K562 (cell line): ENCODE results near the gene PRSS12. TPM values are rescaled to one million over a fixed set of nuclear protein-coding genes. Genes with fewer than 3 reads are reported as not detected.

ENCODE experiments used
- ATAC-seq: fragments of 200-7000 bp; cut with Tn5 transposase; 3 replicates; pipeline ENCODE4 v1.9.1; 2020; ENCODE audit warnings: moderate library complexity
- BruUV-seq: library from RNA; stranded (reverse); fragments of 400-500 nt; replicated peaks from 2 replicates; lab custom pipeline; 2021; lab: Mats Ljungman, UMichigan
- CTCF ChIA-PET: fragments of 300-600 bp; formaldehyde crosslinking; extraction: SDS; loops from one replicate; lab custom pipeline; 2021; ENCODE audit warnings: low intra/inter-chr PET ratio; lab: Yijun Ruan, JAX
- POLR2A ChIA-PET: fragments of 300-600, 350-650 bp; sonication (Branson Sonifier 250); formaldehyde crosslinking; extraction: SDS; loops from one replicate; lab custom pipeline; 2021; ENCODE audit warnings: antibody characterized with exemption, inconsistent platforms; lab: Yijun Ruan, JAX
- DNase-seq, 4 experiments: peaks; one replicate each; pipeline versions ENCODE4 v3.0.0 to v3.0.0-alpha.2; 2011 to 2018; ENCODE audit warnings: low spot score in 3 of 4, mixed read lengths in 3 of 4; ENCODE audit errors: extremely low read depth in 1 of 4
- FAIRE-seq: peaks from 2 replicates; lab custom pipeline; 2011; peaks lifted over from hg19 to GRCh38; lab: Jason Lieb, UNC
- H2AFZ ChIP-seq: 2 replicates; pipeline ENCODE4 v1.6.0; 2011; ENCODE audit warnings: low read depth, low read length, control low read depth, inconsistent platforms
- H3K27ac ChIP-seq: fragments of 200-600 bp; 3 replicates; pipeline ENCODE4 v1.8.0; 2011; ENCODE audit warnings: low read depth, mild to moderate bottlenecking, control low read depth, inconsistent platforms, low read length, moderate library complexity, mixed read lengths; ENCODE audit errors: extremely low read depth
- H3K27me3 ChIP-seq, 2 experiments: fragments of 300-600 bp in 1 of 2; 2 replicates in 1 of 2; 3 replicates in 1 of 2; pipeline versions ENCODE4 v1.6.0 to v1.8.0; 2011; ENCODE audit warnings: inconsistent platforms in 2 of 2, low read length in 2 of 2, mild to moderate bottlenecking in 1 of 2, mixed read lengths in 1 of 2, moderate library complexity in 1 of 2; ENCODE audit not compliant: control insufficient read depth in 2 of 2, insufficient read depth in 2 of 2
- H3K36me3 ChIP-seq: fragments of 300-600 bp; 3 replicates; pipeline ENCODE4 v1.8.0; 2011; ENCODE audit warnings: mild to moderate bottlenecking, low read length, inconsistent platforms; ENCODE audit not compliant: control insufficient read depth, insufficient read depth
- H3K4me1 ChIP-seq, 2 experiments: fragments of 200-600 bp in 1 of 2; replicated peaks in 1 of 2; 2 replicates in 1 of 2; 3 replicates in 1 of 2; pipeline versions ENCODE4 v1.5.1 to v1.8.0; 2011; ENCODE audit warnings: inconsistent platforms in 2 of 2, low read length in 2 of 2, mild to moderate bottlenecking in 1 of 2, mixed read lengths in 1 of 2, moderate library complexity in 1 of 2; ENCODE audit not compliant: control insufficient read depth in 2 of 2, insufficient read depth in 2 of 2
- H3K4me2 ChIP-seq: 2 replicates; pipeline ENCODE4 v1.6.1; 2011; ENCODE audit warnings: low read length, control low read depth, inconsistent platforms, mixed read lengths; ENCODE audit not compliant: insufficient read depth
- H3K4me3 ChIP-seq: fragments of 200-600 bp; sonication (generic), shearing (Covaris generic); 2 replicates; pipeline ENCODE4 v1.5.1; 2016; ENCODE audit warnings: control low read depth, inconsistent platforms
- H3K79me2 ChIP-seq: fragments of 200-600 bp; 3 replicates; pipeline ENCODE4 v1.8.0; 2011; ENCODE audit warnings: low read length, inconsistent platforms; ENCODE audit not compliant: control insufficient read depth, insufficient read depth
- H3K9ac ChIP-seq, 2 experiments: 2 replicates each; pipeline versions ENCODE4 v1.6.0 to v1.6.1; 2011; ENCODE audit warnings: low read depth in 2 of 2, low read length in 2 of 2, control low read depth in 1 of 2, inconsistent platforms in 1 of 2, mild to moderate bottlenecking in 1 of 2, mixed read lengths in 1 of 2; ENCODE audit not compliant: insufficient read depth in 1 of 2
- H3K9me1 ChIP-seq: one replicate; pipeline ENCODE4 v1.6.0; 2011; ENCODE audit warnings: inconsistent platforms, mild to moderate bottlenecking, low read length, moderate library complexity; ENCODE audit not compliant: control insufficient read depth, insufficient read depth
- H3K9me3 ChIP-seq: replicated peaks from 2 replicates; pipeline ENCODE4 v1.5.1; 2011; ENCODE audit warnings: low read depth, low read length, inconsistent platforms; ENCODE audit not compliant: control insufficient read depth, insufficient read depth
- H4K20me1 ChIP-seq: replicated peaks from 2 replicates; pipeline ENCODE4 v1.6.1; 2011; ENCODE audit warnings: low read length, inconsistent platforms, mixed read lengths; ENCODE audit not compliant: control insufficient read depth, insufficient read depth
- C11orf30 ChIP-seq: fragments of 450-650 bp; IDR thresholded peaks from 2 replicates; pipeline ENCODE4 v1.6.1; 2016; ENCODE audit warnings: low read depth, mild to moderate bottlenecking
- CAMTA2 ChIP-seq: fragments of 250-450 bp; sonication (Bioruptor Pico); conservative IDR thresholded peaks from 2 replicates; pipeline ENCODE4 v1.5.1; 2022
- CBX5 ChIP-seq: IDR thresholded peaks from 2 replicates; pipeline ENCODE4 v1.6.1; 2014; ENCODE audit warnings: low read depth, borderline replicate concordance
- EP400 ChIP-seq: fragments of 450-650 bp; IDR thresholded peaks from 2 replicates; pipeline ENCODE4 v1.6.1; 2017; ENCODE audit warnings: antibody characterized with exemption, mild to moderate bottlenecking, moderate library complexity
- ETS2 ChIP-seq: IDR thresholded peaks from 2 replicates; pipeline ENCODE4 v1.6.1; 2016; ENCODE audit warnings: borderline replicate concordance, missing genetic modification characterization, mild to moderate bottlenecking, moderate library complexity, missing compliant biosample characterization; ENCODE audit not compliant: poor library complexity, severe bottlenecking
- ETV5 ChIP-seq: sonication (generic); formaldehyde crosslinking; IDR thresholded peaks from 2 replicates; pipeline ENCODE4 v1.4.0; 2020; ENCODE audit warnings: low read depth, mild to moderate bottlenecking, missing genetic modification reagents
- FOXJ3 ChIP-seq: sonication (generic); formaldehyde crosslinking; IDR thresholded peaks from 2 replicates; pipeline ENCODE4 v1.4.0; 2020; ENCODE audit warnings: mild to moderate bottlenecking, missing genetic modification reagents
- GTF3C2 ChIP-seq: IDR thresholded peaks from 3 replicates; pipeline ENCODE4 v1.6.1; 2011; ENCODE audit warnings: borderline replicate concordance, mild to moderate bottlenecking, moderate library complexity; ENCODE audit not compliant: insufficient read length; ENCODE audit errors: extremely low read depth
- KLF10 ChIP-seq: fragments of 250-450 bp; sonication (Bioruptor Pico); IDR thresholded peaks from 2 replicates; pipeline ENCODE4 v1.6.1; 2021; ENCODE audit warnings: matching md5 sums
- MAFG ChIP-seq: fragments of 450-650 bp; conservative IDR thresholded peaks from 2 replicates; pipeline ENCODE4 v1.6.1; 2016; ENCODE audit warnings: missing genetic modification characterization, missing compliant biosample characterization
- MAFK ChIP-seq: IDR thresholded peaks from 2 replicates; pipeline ENCODE4 v1.6.1; 2011; ENCODE audit warnings: low read length, improper control_type of control experiment
- RB1 ChIP-seq: fragments of 450-650 bp; IDR thresholded peaks from 2 replicates; pipeline ENCODE4 v1.6.1; 2017; ENCODE audit warnings: low read depth, mild to moderate bottlenecking
- ZNF274 ChIP-seq: IDR thresholded peaks from 2 replicates; pipeline ENCODE4 v1.6.1; 2011; ENCODE audit warnings: low read depth, mild to moderate bottlenecking, low read length, moderate library complexity, borderline replicate concordance
- ZNF316 ChIP-seq: fragments of 450-650 bp; IDR thresholded peaks from 2 replicates; pipeline ENCODE4 v1.6.1; 2016
- ZNF347 ChIP-seq: fragments of 450-650 bp; formaldehyde crosslinking; IDR thresholded peaks from 2 replicates; pipeline ENCODE4 v1.4.0; 2020; ENCODE audit warnings: low read depth, mild to moderate bottlenecking, moderate library complexity
- ZNF586 ChIP-seq: fragments of 450-650 bp; formaldehyde crosslinking; conservative IDR thresholded peaks from 2 replicates; pipeline ENCODE4 v1.4.0; 2020; ENCODE audit warnings: mild to moderate bottlenecking, moderate library complexity
- ZNF785 ChIP-seq: fragments of 250-450 bp; sonication (Bioruptor Pico); IDR thresholded peaks from 2 replicates; pipeline ENCODE4 v1.4.0; 2020; ENCODE audit warnings: mild to moderate bottlenecking
- WGBS: fragments of 100-300 bp; shearing (Covaris generic); methylation state at CpG from one replicate; pipeline ENCODE4 v1.1.6; 2016; ENCODE audit warnings: low coverage, mixed read lengths; ENCODE audit not compliant: insufficient coverage; ENCODE audit errors: missing lambda C conversion rate; 5-methylcytosine and 5-hydroxymethylcytosine counted together
- in situ Hi-C: fragments of 300-500 bp; cut with MboI; formaldehyde crosslinking; loops from 4 replicates; pipeline ENCODE4 v1.15.0; 2018; ENCODE audit warnings: inconsistent platforms, mixed read lengths
- intact Hi-C: fragments of 100-400 bp; cut with micrococcal nuclease; formaldehyde crosslinking; loops from 2 replicates; pipeline ENCODE4 v1.14.2; 2022
- polyA plus RNA-seq, 8 experiments: library from polyadenylated mRNA; depleted of rRNA in 4 of 8; stranded (reverse) in 5 of 8; unstranded in 3 of 8; fragments of >200 nt; fragmentation: Nextera tagmentation in 2 of 8; fragmentation: Illumina TruSeq in 1 of 8; extraction: Ambion mirVana in 2 of 8; extraction: Trizol in 1 of 8; gene quantifications; 2 replicates each; pipeline versions ENCODE4 v1.2.1 to v1.2.3, GENCODE V29; 2011 to 2014; ENCODE audit warnings: inconsistent platforms in 1 of 8, missing spikeins in 1 of 8
- total RNA-seq, 7 experiments: library from RNA; depleted of rRNA in 6 of 7; stranded (reverse); fragments of >200 nt in 6 of 7; fragmentation: Illumina TruSeq in 2 of 7; extraction: Trizol in 2 of 7; gene quantifications; 2 replicates each; pipeline versions ENCODE4 v1.2.1 to v1.2.3, GENCODE V29; 2011 to 2021; ENCODE audit warnings: low replicate concordance in 1 of 7

PRSS12 gene
- total and polyA plus RNA-seq, 9 of the 15 experiments (the other 6 are each of a cell fraction or from before 2014, with no cell fraction given), result 0.06 to 0.11 (median 0.09) TPM; not detected in 6

DNA sequence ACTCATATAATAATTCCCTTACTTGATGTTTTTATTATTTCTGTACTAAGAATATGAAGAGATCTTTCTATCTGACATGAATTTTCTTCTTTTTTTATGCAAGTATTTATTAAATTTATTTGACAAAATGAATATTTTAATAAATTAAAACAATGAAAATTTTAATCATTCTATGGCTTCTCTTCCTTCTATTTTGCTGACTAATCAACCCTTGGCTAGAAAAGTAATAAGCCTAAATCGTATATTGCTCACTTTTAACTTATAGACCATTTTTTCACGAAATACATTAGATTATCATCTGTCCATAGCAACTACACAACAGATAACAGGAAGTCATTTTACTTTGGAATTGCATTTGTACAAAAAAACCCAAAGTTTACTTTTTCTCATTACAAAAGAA lies 38.6 kb downstream of the PRSS12 start:
- WGBS, result 0% methylated on average over 2 of the region's 2 CpGs
- Histone ChIP-seq H3K36me3 (no peaks in the 10 kb centered on the region), H3K27me3 (no peaks in the 10 kb centered on the region), H2AFZ (no peak overlapping the region), H3K9ac (no peak overlapping the region), H3K4me3 (no peak overlapping the region), H3K4me1 (no peaks in the 10 kb centered on the region), H3K79me2 (no peaks in the 10 kb centered on the region), H3K27ac (no peak overlapping the region), H3K9me1 (no peaks in the 10 kb centered on the region), H3K4me2 (no peak overlapping the region), H4K20me1 (no peaks in the 10 kb centered on the region), H3K9me3 (no peaks in the 10 kb centered on the region)
- no TSS peak for BruUV-seq
- CTCF ChIA-PET, result no interaction called here
- FAIRE-seq (no peak), DNase-seq (no peak), ATAC-seq (no peak)
- no peak for TF ChIP-seq ZNF586 (CRISPR knock-in tag)
- TF ChIP-seq MAFG (tag), result peak; percentile 38; the same call in 1 of the 2 replicates
- TF ChIP-seq ZNF347 (CRISPR knock-in tag), result no peak
- no peak for TF ChIP-seq RB1
- TF ChIP-seq KLF10 (CRISPR knock-in tag), result no peak
- TF ChIP-seq ZNF316, result peak; percentile 77
- no peak for TF ChIP-seq ETS2 (tag)
- TF ChIP-seq ZNF274, result no peak
- no peak for TF ChIP-seq EP400
- TF ChIP-seq CAMTA2 (CRISPR knock-in tag), result no peak
- TF ChIP-seq ZNF785, result no peak
- no peak for TF ChIP-seq GTF3C2
- TF ChIP-seq MAFK, result peak; percentile 8; the same call in 1 of the 2 replicates
- TF ChIP-seq C11orf30, result peak; percentile 44; the same call in 1 of the 2 replicates
- TF ChIP-seq ETV5, result no peak
- TF ChIP-seq CBX5, result no peak
- TF ChIP-seq FOXJ3, result no peak
- POLR2A ChIA-PET, result no interaction called here
- in situ Hi-C loops, result no loop called here
- intact Hi-C loops, result no loop called here
